Measurements from ENCODE around the gene RNU4-1.

DNA sequence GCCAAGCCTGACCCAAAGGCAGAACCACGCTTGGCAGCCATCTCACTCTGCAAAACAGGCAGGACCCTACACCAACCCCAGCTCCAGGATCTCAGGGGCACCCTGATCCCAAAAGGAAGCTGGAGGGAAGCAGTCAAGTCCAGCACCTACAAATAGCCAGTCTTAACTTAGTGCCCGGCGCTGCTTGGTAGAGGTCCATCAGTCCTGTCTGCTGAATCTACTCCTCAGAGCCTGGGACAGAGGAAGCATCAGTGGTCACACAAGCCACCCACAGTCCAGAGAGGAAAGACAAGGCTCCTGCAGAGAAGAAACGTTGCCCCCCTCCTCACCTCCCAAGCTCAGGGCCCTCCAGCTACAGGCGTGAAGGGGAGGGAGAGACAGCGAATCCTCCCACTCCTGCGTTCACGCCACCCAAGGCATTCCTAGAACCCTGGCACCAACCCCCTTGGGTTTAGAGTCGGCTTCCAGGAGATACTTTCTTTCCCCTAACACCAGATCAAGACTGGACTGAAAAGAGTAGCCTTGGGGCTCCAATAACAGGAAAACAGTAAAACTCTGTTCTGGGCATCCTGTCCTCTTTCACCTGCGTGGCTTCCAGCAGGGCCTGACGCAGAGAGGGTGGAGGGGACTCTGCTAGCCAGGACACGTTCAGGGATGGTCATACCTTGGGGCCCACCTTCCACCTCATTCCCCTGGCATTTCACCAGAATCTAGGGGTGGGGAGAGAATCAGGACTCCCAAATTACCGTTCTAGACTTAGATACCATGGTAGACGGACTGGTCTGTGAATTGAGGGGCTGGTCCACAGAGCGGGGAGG, 28.7 kb downstream of the RNU4-1 start:
- TF ChIP-seq, protein P1, sequence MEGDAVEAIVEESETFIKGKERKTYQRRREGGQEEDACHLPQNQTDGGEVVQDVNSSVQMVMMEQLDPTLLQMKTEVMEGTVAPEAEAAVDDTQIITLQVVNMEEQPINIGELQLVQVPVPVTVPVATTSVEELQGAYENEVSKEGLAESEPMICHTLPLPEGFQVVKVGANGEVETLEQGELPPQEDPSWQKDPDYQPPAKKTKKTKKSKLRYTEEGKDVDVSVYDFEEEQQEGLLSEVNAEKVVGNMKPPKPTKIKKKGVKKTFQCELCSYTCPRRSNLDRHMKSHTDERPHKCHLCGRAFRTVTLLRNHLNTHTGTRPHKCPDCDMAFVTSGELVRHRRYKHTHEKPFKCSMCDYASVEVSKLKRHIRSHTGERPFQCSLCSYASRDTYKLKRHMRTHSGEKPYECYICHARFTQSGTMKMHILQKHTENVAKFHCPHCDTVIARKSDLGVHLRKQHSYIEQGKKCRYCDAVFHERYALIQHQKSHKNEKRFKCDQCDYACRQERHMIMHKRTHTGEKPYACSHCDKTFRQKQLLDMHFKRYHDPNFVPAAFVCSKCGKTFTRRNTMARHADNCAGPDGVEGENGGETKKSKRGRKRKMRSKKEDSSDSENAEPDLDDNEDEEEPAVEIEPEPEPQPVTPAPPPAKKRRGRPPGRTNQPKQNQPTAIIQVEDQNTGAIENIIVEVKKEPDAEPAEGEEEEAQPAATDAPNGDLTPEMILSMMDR (IDR thresholded peaks at IDR 0.05; ENCODE audit: poor library complexity, severe bottlenecking), result no peak
- TF ChIP-seq EZH2 (IDR thresholded peaks at IDR 0.05; ENCODE audit: borderline replicate concordance, insufficient read depth, low read length, poor library complexity, severe bottlenecking), result no peak
- TF ChIP-seq RAD21 (conservative IDR thresholded peaks at IDR 0.05), result no peak

All from neural cell (in vitro differentiated cells).